Esophagus muscularis mucosa (tissue), 4 donors: Measurements from ENCODE around the gene FCAMR. TPM values are rescaled to one million over a fixed set of nuclear protein-coding genes. Genes with fewer than 3 reads are reported as not detected.

Experiments
- DNase-seq: peaks from one replicate; pipeline ENCODE4 v3.0.0-alpha.2; 2017; ENCODE audit errors: extremely low spot score
- H3K27ac ChIP-seq, 4 donors: fragments of 200-600 bp; sonication (generic); replicated peaks in 1 of 4; 1 replicate in 3 of 4; 2 replicates in 1 of 4; pipeline ENCODE4 v1.5.1; 2016 to 2019; ENCODE audit warnings: mild to moderate bottlenecking in 1 of 4
- H3K27me3 ChIP-seq, 4 donors: fragments of 200-600 bp; sonication (generic); one replicate each; pipeline versions ENCODE4 v1.5.1 to v1.6.0; 2016 to 2019
- H3K36me3 ChIP-seq, 4 donors: fragments of 200-600 bp; sonication (generic); one replicate each; pipeline ENCODE4 v1.5.1; 2016 to 2019
- H3K4me1 ChIP-seq, 4 donors: fragments of 200-600 bp; sonication (generic); one replicate each; pipeline ENCODE4 v1.5.1; 2016 to 2019
- H3K4me3 ChIP-seq, 4 donors: fragments of 200-600 bp; sonication (generic); 1 replicate in 2 of 4; 2 replicates in 2 of 4; pipeline ENCODE4 v1.5.1; 2016 to 2019; ENCODE audit warnings: mild to moderate bottlenecking in 4 of 4, moderate library complexity in 1 of 4
- H3K9me3 ChIP-seq, 4 donors: fragments of 200-600 bp; sonication (generic); 1 replicate in 3 of 4; 2 replicates in 1 of 4; pipeline ENCODE4 v1.5.1; 2016 to 2019
- EP300 ChIP-seq: sonication (generic); formaldehyde crosslinking; IDR thresholded peaks from one replicate; pipeline ENCODE4 v1.6.1; 2017; ENCODE audit warnings: antibody characterized with exemption
- POLR2A ChIP-seq: fragments of 450-650 bp; IDR thresholded peaks from one replicate; pipeline ENCODE4 v1.6.1; 2017; ENCODE audit warnings: antibody characterized with exemption, moderate library complexity, mild to moderate bottlenecking, low read depth
- POLR2AphosphoS5 ChIP-seq, 2 donors: sonication (generic); formaldehyde crosslinking; IDR thresholded peaks; one replicate each; pipeline ENCODE4 v1.6.1; 2017; ENCODE audit warnings: antibody characterized with exemption in 2 of 2
- WGBS: methylation state at CpG from one replicate; pipeline ENCODE4 v1.1.5; 2018; 5-methylcytosine and 5-hydroxymethylcytosine counted together
- intact Hi-C: fragments of 100-400 bp; cut with DNase I; formaldehyde crosslinking; loops from one replicate; pipeline ENCODE4 v1.15.1; 2023
- total RNA-seq, 4 donors: library from RNA; depleted of rRNA; stranded (reverse); fragments of >200 nt; gene quantifications; one replicate each; pipeline versions ENCODE4 v1.1.0 to v1.2.1, GENCODE V29; 2016
- TF ChIP-seq, protein P1 (sequence below), 3 experiments: fragments of 200-600 bp in 2 of 3; fragments of 450-650 bp in 1 of 3; sonication (generic) in 2 of 3; IDR thresholded peaks; one replicate each; pipeline ENCODE4 v1.5.1; 2017 to 2019; ENCODE audit warnings: antibody characterized with exemption in 3 of 3, mild to moderate bottlenecking in 2 of 3, moderate library complexity in 1 of 3

The FCAMR gene
- total RNA-seq, 4 donors from 2014 or later = not detected

DNA sequence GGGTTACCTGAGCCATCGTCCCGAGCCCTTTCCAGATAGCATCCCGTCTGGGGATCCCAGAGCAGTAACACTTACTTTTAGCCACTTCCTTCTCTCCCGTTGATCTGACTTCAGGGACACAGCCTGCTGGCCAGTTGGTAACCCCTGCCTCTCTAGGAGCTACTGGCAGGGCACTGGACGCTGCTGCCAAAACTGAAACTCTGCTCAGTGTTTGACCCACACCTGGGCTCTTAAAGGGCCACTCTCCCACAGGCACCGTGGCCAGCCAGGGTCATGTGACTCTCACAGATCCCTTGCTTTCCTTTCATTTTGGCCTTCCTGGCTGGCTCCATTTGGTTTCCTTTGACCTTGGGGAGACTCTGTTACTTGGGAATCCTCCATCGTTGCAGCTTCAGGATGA lies 24.0 kb downstream of the FCAMR start, which contains the start of gene PIGR:
Gene PIGR (minus strand): TSS at position 206 of the 400 bp plus-strand sequence. CDS start 5,935 bp downstream, outside the sequence.
- Histone ChIP-seq H3K4me3 (no peak within 1 kb of the TSS), H3K9me3 (peaks cover 0 to 9% (median 0%) of the 10 kb centered on the region in 4 donors), H3K27me3 (peaks cover 0 to 23% (median 0%) of the 10 kb centered on the region in 4 donors), H3K27ac (no peak within 1 kb of the TSS), H3K4me1 (no peaks in the 10 kb centered on the region), H3K36me3 (no peaks in the 10 kb centered on the region)
- intact Hi-C loops = no loop called here
- WGBS = 72% methylated on average over 7 of the region's 7 CpGs
- TF ChIP-seq, protein P1, sequence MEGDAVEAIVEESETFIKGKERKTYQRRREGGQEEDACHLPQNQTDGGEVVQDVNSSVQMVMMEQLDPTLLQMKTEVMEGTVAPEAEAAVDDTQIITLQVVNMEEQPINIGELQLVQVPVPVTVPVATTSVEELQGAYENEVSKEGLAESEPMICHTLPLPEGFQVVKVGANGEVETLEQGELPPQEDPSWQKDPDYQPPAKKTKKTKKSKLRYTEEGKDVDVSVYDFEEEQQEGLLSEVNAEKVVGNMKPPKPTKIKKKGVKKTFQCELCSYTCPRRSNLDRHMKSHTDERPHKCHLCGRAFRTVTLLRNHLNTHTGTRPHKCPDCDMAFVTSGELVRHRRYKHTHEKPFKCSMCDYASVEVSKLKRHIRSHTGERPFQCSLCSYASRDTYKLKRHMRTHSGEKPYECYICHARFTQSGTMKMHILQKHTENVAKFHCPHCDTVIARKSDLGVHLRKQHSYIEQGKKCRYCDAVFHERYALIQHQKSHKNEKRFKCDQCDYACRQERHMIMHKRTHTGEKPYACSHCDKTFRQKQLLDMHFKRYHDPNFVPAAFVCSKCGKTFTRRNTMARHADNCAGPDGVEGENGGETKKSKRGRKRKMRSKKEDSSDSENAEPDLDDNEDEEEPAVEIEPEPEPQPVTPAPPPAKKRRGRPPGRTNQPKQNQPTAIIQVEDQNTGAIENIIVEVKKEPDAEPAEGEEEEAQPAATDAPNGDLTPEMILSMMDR (IDR thresholded peaks at IDR 0.05) = no peak
- TF ChIP-seq EP300 (no peak), POLR2A (no peak), POLR2AphosphoS5 (IDR thresholded peaks at IDR 0.05) (no peak)
- no peak for DNase-seq

DNA sequence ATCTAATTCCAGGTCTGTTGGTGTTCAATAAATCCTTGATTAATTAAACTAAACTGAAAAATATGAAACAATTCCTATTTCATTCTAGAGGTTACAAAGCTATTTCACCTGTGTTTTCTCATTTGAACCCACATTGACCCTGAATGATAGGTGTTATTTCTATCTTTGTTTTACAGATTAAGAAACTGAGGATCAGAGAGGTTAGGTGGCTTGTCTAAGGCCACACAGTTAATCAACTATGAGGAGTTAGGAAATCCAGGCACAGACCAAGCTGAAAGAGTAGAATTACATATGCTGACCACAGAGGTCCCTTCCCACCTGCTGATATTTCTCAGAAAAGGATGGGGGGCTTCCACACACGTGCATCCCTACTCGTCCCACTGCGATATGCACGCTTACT lies 24.5 kb downstream of the FCAMR start:
- TF ChIP-seq POLR2A = no peak
- no peak for DNase-seq
- Histone ChIP-seq H3K4me1 (no peaks in the 10 kb centered on the region), H3K27me3 (peaks cover 0 to 23% (median 0%) of the 10 kb centered on the region in 4 donors), H3K9me3 (peaks cover 0 to 9% (median 0%) of the 10 kb centered on the region in 4 donors), H3K4me3 (no peak overlapping the region), H3K36me3 (no peaks in the 10 kb centered on the region), H3K27ac (no peak overlapping the region)
- intact Hi-C loops = no loop called here
- 98% methylated on average over 4 of the region's 4 CpGs for WGBS

DNA sequence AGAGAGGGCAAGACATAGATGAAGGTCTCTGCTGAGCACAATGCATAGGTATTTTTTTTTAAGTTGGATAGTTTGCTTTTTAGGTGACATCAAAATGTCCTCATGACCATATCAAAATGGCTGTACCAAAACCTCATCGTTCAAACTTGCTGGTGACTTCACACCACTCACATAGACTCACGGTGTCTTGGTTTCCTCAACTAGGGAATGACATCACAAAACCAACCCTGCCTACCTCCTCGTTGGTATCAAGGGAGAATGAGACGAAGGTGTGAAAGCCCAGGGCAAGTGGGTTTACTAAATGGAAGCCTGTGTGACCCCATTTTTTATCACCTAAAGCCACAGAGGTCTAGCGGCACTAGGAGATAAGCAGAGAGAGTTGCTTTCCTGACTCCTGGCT lies 25.6 kb downstream of the FCAMR start:
- Histone ChIP-seq H3K27me3 (peaks cover 0 to 23% (median 0%) of the 10 kb centered on the region in 4 donors), H3K4me3 (no peak overlapping the region), H3K36me3 (no peaks in the 10 kb centered on the region), H3K4me1 (no peaks in the 10 kb centered on the region), H3K9me3 (peaks cover 0 to 3% (median 0%) of the 10 kb centered on the region in 4 donors), H3K27ac (no peak overlapping the region)
- intact Hi-C loops = no loop called here
- DNase-seq = no peak
- 67% methylated on average over 5 of the region's 5 CpGs for WGBS
- no peak for TF ChIP-seq POLR2A
- TF ChIP-seq POLR2AphosphoS5 (IDR thresholded peaks at IDR 0.05) = no peak
- TF ChIP-seq, protein P1 (IDR thresholded peaks at IDR 0.05) = no peak
- TF ChIP-seq EP300 = no peak

DNA sequence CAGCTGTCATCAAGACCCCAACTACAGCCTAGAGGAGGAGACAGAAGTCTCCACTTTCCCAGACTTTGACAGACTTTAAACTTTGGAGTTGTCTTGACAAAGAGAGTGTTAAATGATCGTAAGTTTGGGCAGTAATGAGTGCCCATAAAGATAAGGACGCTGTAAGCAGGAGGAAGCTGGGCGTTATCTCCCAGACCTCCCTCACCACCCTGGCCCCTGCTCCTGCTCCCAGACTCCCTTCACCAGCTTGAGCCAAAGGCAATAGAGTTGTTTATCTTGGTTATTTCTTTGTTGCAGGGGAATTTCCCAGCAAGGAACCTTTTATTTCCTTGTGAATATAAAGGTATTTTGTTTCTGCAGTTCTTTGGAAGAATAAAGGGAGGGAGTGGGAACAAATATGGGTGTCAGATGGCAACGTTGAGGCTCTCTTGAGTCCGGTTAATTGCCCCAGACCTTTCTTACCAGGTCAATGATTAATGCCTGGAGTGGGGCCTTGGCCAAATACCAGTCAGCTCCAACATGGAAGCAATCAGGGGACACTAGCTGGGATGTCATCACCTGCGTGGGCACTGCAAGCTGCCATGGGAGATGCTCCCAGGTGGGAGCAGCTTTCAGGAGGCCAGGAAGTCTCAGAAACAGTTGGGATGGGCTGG lies 28.4 kb downstream of the FCAMR start:
- DNase-seq = no peak
- H3K27me3 ChIP-seq = peaks cover 0 to 20% (median 0%) of the 10 kb centered on the region in 4 donors
- TF ChIP-seq POLR2AphosphoS5 (IDR thresholded peaks at IDR 0.05) = no peak
- TF ChIP-seq, protein P1 (IDR thresholded peaks at IDR 0.05) = no peak
- TF ChIP-seq POLR2A = no peak
- no peak for TF ChIP-seq EP300
- intact Hi-C loops = no loop called here
- no peaks in the 10 kb centered on the region for H3K36me3 ChIP-seq
- H3K27ac ChIP-seq = no peak overlapping the region
- H3K4me1 ChIP-seq = no peaks in the 10 kb centered on the region
- WGBS = 56% methylated on average over 6 of the region's 6 CpGs
- no peaks in the 10 kb centered on the region for H3K9me3 ChIP-seq
- no peak overlapping the region for H3K4me3 ChIP-seq

DNA sequence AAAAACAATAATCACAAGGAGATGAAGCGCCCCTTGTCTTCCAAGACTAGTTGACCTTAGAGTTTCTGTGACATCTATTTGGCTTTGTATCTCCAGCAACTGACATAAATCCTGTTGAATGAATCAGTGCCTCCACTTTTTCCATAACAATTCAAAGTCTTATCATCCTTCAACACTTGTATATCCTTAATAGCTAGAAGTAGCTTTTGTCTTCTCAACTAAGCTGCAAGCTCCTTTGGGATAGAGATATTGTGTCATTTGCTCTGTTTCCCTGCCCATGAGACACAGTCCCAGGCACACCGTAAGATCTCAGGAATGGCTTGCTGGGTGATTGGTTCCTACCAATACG lies 29.7 kb downstream of the FCAMR start:
- TF ChIP-seq POLR2AphosphoS5 (IDR thresholded peaks at IDR 0.05) (no peak), EP300 (no peak), POLR2A (no peak)
- TF ChIP-seq, protein P1 (IDR thresholded peaks at IDR 0.05) = no peak
- Histone ChIP-seq H3K4me1 (no peaks in the 10 kb centered on the region), H3K4me3 (no peak overlapping the region), H3K27ac (no peak overlapping the region), H3K36me3 (no peaks in the 10 kb centered on the region), H3K27me3 (peaks cover 0 to 8% (median 0%) of the 10 kb centered on the region in 4 donors), H3K9me3 (no peaks in the 10 kb centered on the region)
- intact Hi-C loops = no loop called here
- DNase-seq = no peak
- WGBS = 79% methylated on average over 3 of the region's 3 CpGs
